HG03520 (cell line): Measurements from ENCODE around the gene SLC36A3.
"Not testable (repeated sequence)": the region's sequence is repeated elsewhere in the genome, so short reads cannot be mapped to it uniquely, and the experiment has no call there.

ENCODE experiments used
- ATAC-seq: cut with Tn5 transposase; IDR thresholded peaks from one replicate; pipeline ENCODE4 v1.9.1; 2021; ENCODE audit warnings: mild to moderate bottlenecking, moderate library complexity; ENCODE audit not compliant: unreplicated experiment

Gene SLC36A3

GRCh38 chr5:151303666-151304065 is at the start of gene SLC36A3:
SLC36A3 (minus strand) TSS chr5:151303766; CDS start chr5:151303354, 412 bp downstream.
- no peak for ATAC-seq

DNA sequence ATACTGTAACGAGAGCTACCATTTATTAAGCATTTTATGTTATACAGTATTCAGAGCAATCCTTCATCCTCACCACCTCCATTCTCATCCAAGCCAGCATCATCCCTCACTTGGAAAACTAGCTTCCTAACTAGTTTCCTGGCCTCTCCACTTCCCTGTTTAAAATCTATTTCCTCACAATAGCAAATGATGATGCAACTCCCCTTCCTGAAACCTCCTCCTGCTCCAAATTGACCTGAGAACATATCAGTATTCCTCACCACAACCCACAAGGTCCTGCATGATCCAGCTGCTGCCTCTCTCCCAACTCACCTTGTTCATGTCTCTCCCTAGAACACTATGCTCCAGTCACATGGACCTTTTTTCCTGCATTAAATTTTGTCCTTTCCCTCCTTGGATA is 48.1 kb upstream of the SLC36A3 start:
- no peak for ATAC-seq

DNA sequence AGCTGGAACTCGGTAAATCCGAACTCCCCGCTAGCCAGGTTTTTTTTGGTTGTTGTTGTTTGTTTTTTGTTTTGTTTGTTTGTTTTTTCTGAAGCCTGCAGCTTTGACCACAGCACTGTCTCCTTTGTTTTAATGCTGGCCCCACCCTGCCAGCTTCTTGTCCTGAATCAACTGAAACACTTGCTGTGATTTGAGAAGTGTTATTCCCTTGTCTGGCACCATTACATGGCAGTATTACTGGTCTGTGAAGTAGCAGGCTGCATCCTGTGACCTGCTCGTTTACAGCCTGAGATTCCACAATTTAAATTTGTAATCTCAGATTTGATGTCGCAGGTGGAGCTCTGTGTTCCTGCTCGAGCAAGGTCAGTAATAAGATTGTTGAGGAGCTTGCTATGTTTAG is 45.2 kb upstream of the SLC36A3 start:
- no peak for ATAC-seq

GRCh38 chr5:151347369-151347768 is 43.8 kb upstream of the SLC36A3 start, which contains the start of gene SLC36A2:
SLC36A2 (minus strand) TSS chr5:151347559; CDS start chr5:151347460, 99 bp downstream.
- ATAC-seq = no peak

DNA sequence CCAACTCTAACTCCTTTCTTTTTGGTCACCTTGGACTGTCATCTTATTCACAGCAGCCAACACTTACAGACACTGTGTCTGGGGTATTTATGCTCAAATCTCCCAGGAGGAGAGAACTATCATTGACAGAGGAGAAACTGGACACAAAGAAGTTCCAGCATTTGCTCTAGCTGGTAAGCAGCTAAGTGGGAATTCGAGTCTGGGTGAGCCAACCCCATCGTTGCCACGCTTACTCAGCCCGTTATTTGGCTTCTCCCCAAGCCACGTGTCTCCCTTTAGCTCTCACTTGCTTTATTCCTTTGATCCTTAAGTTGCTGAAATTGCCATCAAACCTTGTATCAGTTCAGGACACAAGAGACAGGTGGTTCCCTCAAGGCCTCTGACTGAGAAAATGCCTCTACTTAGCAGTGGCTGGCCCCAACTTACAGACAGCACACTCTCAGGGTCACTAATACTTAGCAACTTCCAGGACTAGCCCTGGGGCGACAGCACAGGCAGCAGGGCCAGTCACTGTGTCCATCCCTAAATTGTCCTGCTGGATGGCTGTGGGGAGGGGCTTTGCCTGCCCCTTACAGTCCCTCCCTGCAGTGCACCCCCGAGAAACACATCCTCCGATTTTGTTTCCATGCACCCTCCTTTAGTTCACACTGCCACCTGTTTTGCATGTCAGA is 42.4 kb upstream of the SLC36A3 start:
- no peak for ATAC-seq

- no peak for ATAC-seq
These were observed 41.7 kb upstream of the SLC36A3 start for GRCh38 chr5:151345187-151345807.

- no peak for ATAC-seq
These were observed 40.5 kb upstream of the SLC36A3 start for GRCh38 chr5:151344088-151344487.

DNA sequence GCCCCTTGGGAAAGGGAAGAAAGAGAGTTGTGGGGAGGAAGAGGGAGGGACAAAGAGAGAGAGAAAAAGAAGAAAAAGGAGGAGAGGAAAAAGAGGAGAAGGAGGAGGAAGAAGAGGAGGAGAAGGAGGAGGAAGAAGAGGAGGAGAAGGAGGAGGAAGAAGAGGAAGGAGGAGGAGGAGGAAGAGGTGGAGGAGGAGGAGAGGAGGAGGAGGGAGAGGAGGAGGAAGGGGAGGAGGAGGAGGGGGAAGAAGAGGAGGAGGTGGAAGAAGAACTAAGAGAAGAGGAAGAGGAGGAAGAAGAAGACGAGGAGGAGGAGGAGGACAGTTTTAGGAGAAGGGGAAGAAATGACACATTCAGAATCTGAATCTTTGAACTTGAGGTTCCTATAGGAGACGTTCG is 36.4 kb upstream of the SLC36A3 start:
- no peak for ATAC-seq

DNA sequence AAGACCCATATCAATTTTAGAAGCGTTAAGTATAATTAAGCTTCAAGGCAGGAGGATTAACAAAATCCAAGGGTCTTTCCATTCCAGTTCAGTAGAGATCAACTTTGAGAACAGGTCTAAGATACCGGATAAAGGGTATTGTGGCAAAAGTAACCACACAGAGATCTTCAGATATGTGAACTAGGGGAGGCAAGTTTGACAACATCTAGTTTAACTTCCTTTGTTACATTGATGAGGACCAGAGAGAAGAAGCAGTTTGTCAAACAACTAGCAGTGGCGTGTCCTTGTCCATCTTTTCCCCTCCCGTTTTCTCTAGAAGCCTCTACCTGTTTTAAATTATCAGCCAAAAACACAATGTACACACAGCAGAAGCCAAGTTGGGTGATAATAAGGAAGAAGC is 35.2 kb upstream of the SLC36A3 start:
- ATAC-seq = no peak

- no peak for ATAC-seq
These were observed 29.3 kb upstream of the SLC36A3 start for GRCh38 chr5:151332857-151333256.

DNA sequence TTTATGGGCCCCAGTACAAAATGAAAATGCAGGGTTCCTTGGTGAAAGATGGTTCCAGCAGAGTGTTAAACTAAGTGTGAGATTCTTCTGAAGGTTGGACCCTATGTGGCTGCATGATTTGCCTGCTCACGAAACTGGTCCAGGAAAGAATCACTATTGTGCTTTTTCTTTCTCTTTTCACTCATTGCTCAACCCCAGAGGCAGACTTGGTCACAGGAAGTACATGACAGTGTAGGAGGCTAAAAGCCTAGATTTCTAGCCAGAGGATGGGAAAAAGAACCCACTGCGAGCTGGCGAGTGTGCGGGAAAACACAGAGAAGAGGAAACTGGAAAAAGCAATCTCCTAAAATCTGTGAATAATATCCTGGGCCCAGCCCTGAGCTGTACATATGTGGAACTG is 25.2 kb upstream of the SLC36A3 start:
- ATAC-seq = no peak

DNA sequence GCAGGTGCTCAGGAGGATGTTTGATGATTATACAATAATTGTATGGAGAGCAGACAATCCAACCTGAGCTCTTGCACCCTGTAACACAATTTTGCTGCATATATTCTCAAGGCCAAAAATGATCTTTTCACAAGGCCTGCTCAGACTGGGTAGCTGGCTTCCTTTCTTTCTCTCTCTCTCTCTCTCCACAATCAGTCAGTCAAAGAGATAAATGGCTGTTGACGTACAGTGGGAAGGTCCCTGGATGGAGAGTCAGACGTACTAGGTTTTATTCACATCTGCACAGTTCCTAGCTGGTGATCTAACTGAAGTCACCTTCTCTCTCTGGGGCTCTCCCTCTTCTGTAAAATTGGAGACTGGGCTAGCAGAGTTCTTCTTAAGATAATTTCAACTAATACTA is 24.0 kb upstream of the SLC36A3 start:
- ATAC-seq = no peak

GRCh38 chr5:151326266-151326665 is 22.7 kb upstream of the SLC36A3 start:
- ATAC-seq = no peak

- no peak for ATAC-seq
These were observed 16.9 kb upstream of the SLC36A3 start for GRCh38 chr5:151320481-151320880.

- no peak for ATAC-seq
These were observed 15.5 kb upstream of the SLC36A3 start for GRCh38 chr5:151318850-151319732.

- no peak for ATAC-seq
These were observed 14.3 kb upstream of the SLC36A3 start for GRCh38 chr5:151317871-151318270.

DNA sequence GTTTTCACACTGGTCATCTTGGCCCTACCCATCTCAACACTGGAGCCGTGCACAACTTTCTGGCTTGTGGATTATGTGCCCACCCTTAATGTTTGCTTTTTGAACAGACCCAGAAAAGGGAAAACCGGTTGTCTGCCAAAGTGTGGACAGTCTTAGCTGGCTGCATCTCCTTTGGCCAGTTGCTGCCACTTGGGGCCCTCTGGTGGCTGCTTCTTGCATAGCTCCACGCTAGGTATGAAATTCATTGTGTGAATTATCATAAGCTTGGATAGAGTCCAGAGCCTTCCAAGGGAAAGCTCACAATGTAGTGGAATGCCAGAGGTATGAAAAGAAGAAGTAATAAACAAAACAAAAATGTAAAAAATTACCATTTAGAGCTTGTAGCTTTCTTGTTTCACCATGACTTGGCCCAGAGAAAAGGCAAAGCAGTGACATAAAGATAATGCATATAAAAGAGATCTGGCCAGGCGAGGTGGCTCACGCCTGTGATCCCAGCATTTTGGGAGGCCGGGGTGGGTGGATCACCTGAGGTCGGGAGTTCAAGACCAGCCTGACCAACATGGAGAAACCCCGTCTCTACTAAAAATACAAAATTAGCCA is 12.5 kb upstream of the SLC36A3 start:
- peak; percentile 77 for ATAC-seq

GRCh38 chr5:151313357-151313756 is 9.8 kb upstream of the SLC36A3 start:
- no peak for ATAC-seq

DNA sequence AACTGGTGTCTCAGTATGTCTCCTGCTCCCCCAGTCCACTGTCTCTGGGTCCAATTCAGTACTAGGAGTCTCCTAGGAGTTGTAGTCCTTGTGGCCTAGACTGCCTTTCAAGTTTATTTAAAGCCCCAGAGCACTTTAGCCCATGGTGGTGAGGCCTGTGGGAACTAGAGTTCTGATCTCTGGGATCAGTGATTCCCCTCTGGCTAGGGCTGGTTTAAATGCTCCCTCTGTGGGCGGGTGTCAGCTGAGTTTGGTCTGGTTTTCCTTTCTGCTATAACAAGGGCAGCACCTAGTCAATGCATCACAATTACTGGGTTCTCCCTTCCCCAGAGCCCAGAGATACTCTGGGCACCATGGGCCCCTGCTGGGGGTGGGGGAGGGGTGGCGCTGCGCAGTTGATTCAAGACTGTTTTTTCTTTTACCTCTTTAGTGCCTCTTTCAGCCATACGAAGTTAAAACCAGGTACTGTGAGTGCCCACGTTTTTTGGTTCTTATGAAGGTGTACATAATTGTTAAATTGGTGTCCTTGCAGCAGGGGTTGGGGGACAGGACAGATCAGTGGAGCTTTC is 9.3 kb upstream of the SLC36A3 start:
- no peak for ATAC-seq

DNA sequence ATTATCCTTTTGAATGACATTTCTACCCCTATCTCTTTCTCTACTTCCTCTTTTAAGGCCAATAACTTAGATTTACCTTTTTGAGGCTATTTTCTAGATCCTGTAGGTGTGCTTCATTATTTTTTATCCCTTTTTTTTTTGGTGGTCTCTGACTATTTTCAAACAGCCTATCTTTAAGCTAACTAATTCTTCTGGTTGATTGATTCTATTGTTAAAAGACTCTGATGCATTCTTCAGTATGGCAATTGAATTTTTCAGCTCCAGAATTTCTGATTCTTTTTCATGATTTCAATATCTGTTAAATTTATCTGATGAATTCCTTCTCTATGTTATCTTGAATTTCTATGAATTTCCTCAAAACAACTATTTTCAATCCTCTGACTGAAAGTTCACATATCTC is 7.4 kb upstream of the SLC36A3 start:
- ATAC-seq = no peak

- ATAC-seq = not testable (repeated sequence)
These were observed 6.3 kb upstream of the SLC36A3 start for GRCh38 chr5:151309821-151310220.
